Spleen (tissue), 11 donors: ENCODE measurements around the gene RASSF3. TPM values are rescaled to one million over a fixed set of nuclear protein-coding genes. Genes with fewer than 3 reads are reported as not detected.
A peak's percentile ranks its signal among the peaks of the same experiment; 100 is the strongest.

Experiments
- DNase-seq: peaks from one replicate; pipeline ENCODE4 v3.0.0-alpha.2; 2020
- H3K27ac ChIP-seq, 8 donors: fragments of 200-600 bp; sonication (generic) in 7 of 8; 1 replicate in 4 of 8; 2 replicates in 4 of 8; pipeline versions ENCODE4 v1.5.0 to v1.8.0; 2016 to 2021; ENCODE audit warnings: inconsistent platforms in 4 of 8, mild to moderate bottlenecking in 4 of 8, moderate library complexity in 1 of 8
- H3K27me3 ChIP-seq, 7 donors: fragments of 200-600 bp; sonication (generic) in 6 of 7; replicated peaks in 1 of 7; 1 replicate in 4 of 7; 2 replicates in 3 of 7; pipeline versions ENCODE4 v1.5.0 to v1.8.0; 2016 to 2021; ENCODE audit warnings: inconsistent platforms in 3 of 7, mild to moderate bottlenecking in 1 of 7
- H3K36me3 ChIP-seq, 6 donors: fragments of 200-600 bp; sonication (generic) in 5 of 6; 1 replicate in 4 of 6; 2 replicates in 2 of 6; pipeline versions ENCODE4 v1.5.0 to v1.8.0; 2016 to 2021; ENCODE audit warnings: inconsistent platforms in 2 of 6
- H3K4me1 ChIP-seq, 6 donors: fragments of 200-600 bp; sonication (generic) in 5 of 6; 1 replicate in 3 of 6; 2 replicates in 3 of 6; pipeline versions ENCODE4 v1.5.0 to v1.8.0; 2016 to 2021; ENCODE audit warnings: inconsistent platforms in 3 of 6
- H3K4me3 ChIP-seq, 8 donors: fragments of 200-600 bp; sonication (generic) in 7 of 8; 1 replicate in 4 of 8; 2 replicates in 4 of 8; pipeline versions ENCODE4 v1.5.0 to v1.8.0; 2016 to 2021; ENCODE audit warnings: inconsistent platforms in 4 of 8, mild to moderate bottlenecking in 4 of 8, moderate library complexity in 2 of 8
- H3K9me3 ChIP-seq, 8 donors: fragments of 200-600 bp; sonication (generic) in 7 of 8; 1 replicate in 4 of 8; 2 replicates in 4 of 8; pipeline versions ENCODE4 v1.5.0 to v1.8.0; 2016 to 2021; ENCODE audit warnings: inconsistent platforms in 4 of 8
- POLR2A ChIP-seq, 3 donors: fragments of 450-650 bp; IDR thresholded peaks; one replicate each; pipeline ENCODE4 v1.5.1; 2017; ENCODE audit warnings: antibody characterized with exemption in 3 of 3, mild to moderate bottlenecking in 1 of 3
- POLR2AphosphoS5 ChIP-seq, 3 donors: sonication (generic); formaldehyde crosslinking; IDR thresholded peaks; one replicate each; pipeline ENCODE4 v1.5.1; 2017; ENCODE audit warnings: antibody characterized with exemption in 3 of 3
- WGBS, 5 donors: extraction: QIAGEN DNeasy Blood & Tissue Kit in 3 of 5; methylation state at CpG; one replicate each; pipeline versions ENCODE4 v1.1.5 to v1.1.7; 2013 to 2018; 5-methylcytosine and 5-hydroxymethylcytosine counted together
- intact Hi-C: fragments of 100-400 bp; cut with DNase I; formaldehyde crosslinking; loops from one replicate; pipeline ENCODE4 v1.15.0; 2023; ENCODE audit warnings: low total_unique reads
- polyA plus RNA-seq, 3 donors: library from polyadenylated mRNA; stranded (reverse); fragments of 200-250 nt; gene quantifications; one replicate each; pipeline ENCODE4 v1.2.1, GENCODE V29; 2013
- total RNA-seq, 7 donors: library from RNA; depleted of rRNA in 3 of 7; stranded (reverse); fragments of >200 nt in 3 of 7; fragmentation: NEBNext Ultra II Directional in 4 of 7; extraction: Animal tissue kit (Norgen Biotek cat#: 25700) in 4 of 7; gene quantifications; one replicate each; pipeline versions ENCODE4 v1.1.0 to v1.2.1, GENCODE V29; 2016 to 2021
- TF ChIP-seq, protein P1 (sequence below), 11 experiments: fragments of 200-600 bp in 7 of 11; fragments of 450-650 bp in 4 of 11; sonication (generic) in 4 of 11; IDR thresholded peaks in 8 of 11; conservative IDR thresholded peaks in 3 of 11; 1 replicate in 7 of 11; 2 replicates in 4 of 11; pipeline versions ENCODE4 v1.4.0 to v1.8.0; 2016 to 2021; ENCODE audit warnings: antibody characterized with exemption in 11 of 11, inconsistent platforms in 4 of 11, mild to moderate bottlenecking in 1 of 11
- donor health status: healthy with polysubstance abuse.
- donor health status: DM: no; HTN: no; CAD: no; lungs with moderate emphysema.
- donor health status: DM: no; HTN: no; CAD: no.
- donor health status: Bipolar disorder and iron deficiency.
- donor health status: healthy.
- donor health status: DM: no; HTN: no; CAD: no.
- donor health status: DM: yes; HTN: yes; CAD: no.

Gene RASSF3
- total and polyA plus RNA-seq, 10 donors = 31.0 to 120 (median 91.0) TPM

DNA sequence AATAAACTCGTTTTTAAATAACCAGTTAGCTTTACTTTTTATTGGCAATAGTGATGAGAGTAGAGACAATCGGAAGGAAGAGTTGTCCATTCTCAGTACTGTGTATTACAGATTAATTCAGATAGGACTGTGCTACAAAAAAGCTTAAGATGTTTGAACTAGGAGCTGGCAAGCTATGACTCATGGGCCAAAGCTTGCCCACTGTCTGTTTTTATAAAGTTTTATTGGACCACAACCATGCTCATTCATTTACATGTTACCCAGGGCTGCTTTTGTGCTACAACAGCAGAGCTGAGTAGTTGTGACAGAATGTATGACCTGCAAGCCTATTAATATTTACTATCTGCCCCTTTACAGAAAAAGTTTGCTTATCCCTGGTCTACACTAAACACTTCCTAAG lies 129.5 kb downstream of the RASSF3 start:
- 89 to 95% (median 92%) methylated on average over 2 of the region's 2 CpGs for WGBS, 5 donors
- peak overlapping the region in 3 of 8 donors; percentile 57 to 64 (median 60) for H3K27ac ChIP-seq
- DNase-seq = no peak
- peaks cover 0 to 33% (median 4%) of the 10 kb centered on the region in 6 donors for H3K4me1 ChIP-seq
- no peak for TF ChIP-seq POLR2A (IDR thresholded peaks at IDR 0.05)
- TF ChIP-seq, protein P1, sequence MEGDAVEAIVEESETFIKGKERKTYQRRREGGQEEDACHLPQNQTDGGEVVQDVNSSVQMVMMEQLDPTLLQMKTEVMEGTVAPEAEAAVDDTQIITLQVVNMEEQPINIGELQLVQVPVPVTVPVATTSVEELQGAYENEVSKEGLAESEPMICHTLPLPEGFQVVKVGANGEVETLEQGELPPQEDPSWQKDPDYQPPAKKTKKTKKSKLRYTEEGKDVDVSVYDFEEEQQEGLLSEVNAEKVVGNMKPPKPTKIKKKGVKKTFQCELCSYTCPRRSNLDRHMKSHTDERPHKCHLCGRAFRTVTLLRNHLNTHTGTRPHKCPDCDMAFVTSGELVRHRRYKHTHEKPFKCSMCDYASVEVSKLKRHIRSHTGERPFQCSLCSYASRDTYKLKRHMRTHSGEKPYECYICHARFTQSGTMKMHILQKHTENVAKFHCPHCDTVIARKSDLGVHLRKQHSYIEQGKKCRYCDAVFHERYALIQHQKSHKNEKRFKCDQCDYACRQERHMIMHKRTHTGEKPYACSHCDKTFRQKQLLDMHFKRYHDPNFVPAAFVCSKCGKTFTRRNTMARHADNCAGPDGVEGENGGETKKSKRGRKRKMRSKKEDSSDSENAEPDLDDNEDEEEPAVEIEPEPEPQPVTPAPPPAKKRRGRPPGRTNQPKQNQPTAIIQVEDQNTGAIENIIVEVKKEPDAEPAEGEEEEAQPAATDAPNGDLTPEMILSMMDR (IDR thresholded peaks at IDR 0.05 in 8 of 11, conservative IDR thresholded peaks at IDR 0.05 in 3 of 11) = no peak
- no peak for TF ChIP-seq POLR2AphosphoS5 (IDR thresholded peaks at IDR 0.05)
- intact Hi-C loops = no loop called here
- H3K27me3 ChIP-seq = no peaks in the 10 kb centered on the region
- H3K9me3 ChIP-seq = no peaks in the 10 kb centered on the region
- no peak overlapping the region for H3K4me3 ChIP-seq
- H3K36me3 ChIP-seq = peaks cover 7 to 100% (median 80%) of the 10 kb centered on the region in 6 donors

DNA sequence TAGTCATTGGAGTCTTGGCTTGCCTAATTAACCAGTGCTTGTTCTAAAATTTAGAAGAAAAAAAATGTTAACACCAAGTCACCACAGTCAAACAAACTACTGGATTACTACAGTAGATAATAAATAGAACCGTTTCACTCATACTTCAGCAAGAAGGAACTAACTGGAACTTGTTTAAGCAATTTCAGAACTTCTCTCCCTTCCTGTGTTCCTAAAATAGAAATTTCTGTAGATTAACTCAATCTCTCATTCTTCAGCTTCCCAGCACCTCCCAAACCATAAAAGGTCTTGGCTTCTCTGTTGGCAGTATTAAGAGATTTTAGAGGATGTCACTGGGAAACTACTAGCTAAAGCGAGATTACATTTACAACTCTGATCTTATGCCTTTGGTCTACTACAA lies 130.4 kb downstream of the RASSF3 start:
- no peaks in the 10 kb centered on the region for H3K27me3 ChIP-seq
- no peak for DNase-seq
- WGBS, 5 donors = 40 to 64% (median 57%) methylated on average over 2 of the region's 2 CpGs
- no peaks in the 10 kb centered on the region for H3K9me3 ChIP-seq
- H3K4me3 ChIP-seq = no peak overlapping the region
- H3K36me3 ChIP-seq = peaks cover 7 to 100% (median 84%) of the 10 kb centered on the region in 6 donors
- TF ChIP-seq, protein P1 (IDR thresholded peaks at IDR 0.05 in 8 of 11, conservative IDR thresholded peaks at IDR 0.05 in 3 of 11) = no peak
- TF ChIP-seq POLR2A (IDR thresholded peaks at IDR 0.05) (no peak), POLR2AphosphoS5 (IDR thresholded peaks at IDR 0.05) (no peak)
- peaks cover 0 to 42% (median 8%) of the 10 kb centered on the region in 6 donors for H3K4me1 ChIP-seq
- intact Hi-C loops = no loop called here
- H3K27ac ChIP-seq = peak overlapping the region in 6 of 8 donors; percentile 4 to 64 (median 48)

DNA sequence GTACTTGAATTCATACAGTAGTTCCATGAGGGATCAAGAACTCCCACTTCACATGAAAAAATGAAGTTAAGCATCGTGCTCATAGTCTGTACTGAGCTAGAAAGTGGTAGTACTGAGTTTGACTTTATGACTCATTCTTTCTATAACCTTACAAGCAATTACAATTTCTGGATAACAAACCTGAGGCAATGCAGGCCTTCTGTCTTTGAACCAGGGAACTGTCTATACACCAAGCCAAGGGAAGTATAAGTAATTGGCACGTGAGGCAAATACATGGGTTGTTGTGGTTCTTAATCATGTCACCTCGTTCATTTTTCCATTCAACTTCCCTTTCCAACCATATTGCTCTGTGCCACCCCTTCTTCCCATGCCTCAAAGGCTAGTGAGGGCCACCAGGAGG lies 132.1 kb downstream of the RASSF3 start:
- Histone ChIP-seq H3K9me3 (no peaks in the 10 kb centered on the region), H3K4me3 (no peak overlapping the region), H3K27ac (no peak overlapping the region), H3K4me1 (peaks cover 4 to 52% (median 18%) of the 10 kb centered on the region in 6 donors), H3K27me3 (no peaks in the 10 kb centered on the region), H3K36me3 (peaks cover 7 to 100% (median 81%) of the 10 kb centered on the region in 6 donors)
- WGBS, 5 donors = 72 to 89% (median 79%) methylated on average over 3 of the region's 3 CpGs
- TF ChIP-seq POLR2AphosphoS5 (IDR thresholded peaks at IDR 0.05) (no peak), POLR2A (IDR thresholded peaks at IDR 0.05) (no peak)
- TF ChIP-seq, protein P1 (IDR thresholded peaks at IDR 0.05 in 8 of 11, conservative IDR thresholded peaks at IDR 0.05 in 3 of 11) = no peak
- intact Hi-C loops = no loop called here
- DNase-seq = no peak

DNA sequence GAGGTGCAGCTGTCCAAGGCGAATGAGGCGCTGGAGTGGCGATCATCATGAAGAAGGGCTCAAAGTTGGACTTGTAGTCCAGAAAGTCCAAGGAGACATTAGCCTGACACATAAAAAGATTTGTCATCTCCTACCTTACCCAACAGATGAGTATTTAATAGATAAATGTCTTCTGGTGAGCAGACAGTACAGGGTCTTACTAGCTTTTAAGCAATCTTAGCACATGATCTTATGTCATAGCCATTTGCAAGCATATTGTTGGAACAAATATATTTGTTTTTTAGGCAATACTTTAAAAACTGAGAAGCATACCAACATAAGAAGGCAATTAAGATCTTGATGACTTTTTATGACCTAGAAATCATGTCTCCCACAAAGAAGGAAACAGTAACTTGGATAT lies 132.9 kb downstream of the RASSF3 start:
- TF ChIP-seq, protein P1 (IDR thresholded peaks at IDR 0.05 in 8 of 11, conservative IDR thresholded peaks at IDR 0.05 in 3 of 11) = no peak
- no peak for TF ChIP-seq POLR2A (IDR thresholded peaks at IDR 0.05)
- TF ChIP-seq POLR2AphosphoS5 (IDR thresholded peaks at IDR 0.05) = no peak
- no peaks in the 10 kb centered on the region for H3K27me3 ChIP-seq
- H3K9me3 ChIP-seq = no peaks in the 10 kb centered on the region
- 96 to 100% (median 99%) methylated on average over 3 of the region's 3 CpGs for WGBS, 5 donors
- H3K4me3 ChIP-seq = no peak overlapping the region
- peaks cover 7 to 100% (median 73%) of the 10 kb centered on the region in 6 donors for H3K36me3 ChIP-seq
- no peak for DNase-seq
- no peak overlapping the region for H3K27ac ChIP-seq
- intact Hi-C loops = no loop called here
- peaks cover 6 to 52% (median 24%) of the 10 kb centered on the region in 6 donors for H3K4me1 ChIP-seq
